ENCODE results near the gene ZNF469.

- TF ChIP-seq EP300 (conservative IDR thresholded peaks at IDR 0.05; ENCODE audit: poor library complexity, severe bottlenecking) (no peak), REST (IDR thresholded peaks at IDR 0.05; ENCODE audit: borderline replicate concordance) (no peak), CTCF (IDR thresholded peaks at IDR 0.05; ENCODE audit: poor library complexity, severe bottlenecking) (no peak)
These were observed 40.3 kb upstream of the ZNF469 start for GRCh38 chr16:88342491-88342890.

Measured in neural cell (in vitro differentiated cells).